Hepatocyte (in vitro differentiated cells): ENCODE data around the gene NTRK1. TPM values are rescaled to one million over a fixed set of nuclear protein-coding genes. Genes with fewer than 3 reads are reported as not detected.

Experiments
- DNase-seq: peaks from one replicate; pipeline ENCODE4 v3.0.0-alpha.2; 2016; ENCODE audit warnings: low spot score
- H2AFZ ChIP-seq: fragments of 200-600 bp; sonication (generic); 2 replicates; pipeline ENCODE4 v1.6.0; 2016; ENCODE audit warnings: antibody characterized with exemption, mild to moderate bottlenecking
- H3K27ac ChIP-seq: fragments of 200-600 bp; sonication (generic); 2 replicates; pipeline ENCODE4 v1.5.1; 2016; ENCODE audit warnings: mild to moderate bottlenecking
- H3K27me3 ChIP-seq: fragments of 200-600 bp; sonication (generic); 2 replicates; pipeline ENCODE4 v1.6.1; 2016
- H3K36me3 ChIP-seq: fragments of 200-600 bp; sonication (generic); replicated peaks from 2 replicates; pipeline ENCODE4 v1.5.1; 2016; ENCODE audit warnings: low read depth; ENCODE audit not compliant: insufficient read depth
- H3K4me1 ChIP-seq: fragments of 200-600 bp; sonication (generic); 2 replicates; pipeline ENCODE4 v1.5.1; 2016; ENCODE audit warnings: mild to moderate bottlenecking, moderate library complexity; ENCODE audit not compliant: insufficient read depth
- H3K4me2 ChIP-seq: fragments of 200-600 bp; sonication (generic); 2 replicates; pipeline ENCODE4 v1.6.0; 2016
- H3K4me3 ChIP-seq: fragments of 200-600 bp; sonication (generic); 2 replicates; pipeline ENCODE4 v1.5.1; 2016; ENCODE audit warnings: mild to moderate bottlenecking
- H3K79me2 ChIP-seq: fragments of 200-600 bp; sonication (generic); 2 replicates; pipeline ENCODE4 v1.6.0; 2017; ENCODE audit warnings: mild to moderate bottlenecking
- H3K9me2 ChIP-seq: fragments of 200-600 bp; sonication (generic); replicated peaks from 2 replicates; pipeline ENCODE4 v1.6.0; 2017; ENCODE audit warnings: mild to moderate bottlenecking; ENCODE audit not compliant: insufficient read depth
- H3K9me3 ChIP-seq: fragments of 200-600 bp; sonication (generic); 2 replicates; pipeline ENCODE4 v1.5.1; 2016; ENCODE audit warnings: low read depth, mild to moderate bottlenecking
- H4K20me1 ChIP-seq: fragments of 200-600 bp; sonication (generic); 2 replicates; pipeline ENCODE4 v1.6.0; 2016; ENCODE audit warnings: mild to moderate bottlenecking; ENCODE audit not compliant: insufficient read depth, poor library complexity, severe bottlenecking
- CTCF ChIP-seq: fragments of 200-600 bp; sonication (generic); IDR thresholded peaks from 2 replicates; pipeline ENCODE4 v1.5.1; 2016; ENCODE audit warnings: antibody characterized with exemption, mild to moderate bottlenecking; ENCODE audit not compliant: poor library complexity
- EZH2 ChIP-seq: fragments of 200-600 bp; sonication (generic); IDR thresholded peaks from 2 replicates; pipeline ENCODE4 v1.6.1; 2016; ENCODE audit warnings: antibody characterized with exemption, mild to moderate bottlenecking, borderline replicate concordance
- EZH2phosphoT487 ChIP-seq: fragments of 200-600 bp; sonication (generic); IDR thresholded peaks from one replicate; pipeline ENCODE4 v1.6.1; 2018; ENCODE audit warnings: antibody characterized with exemption, mild to moderate bottlenecking, low read depth, moderate library complexity; ENCODE audit not compliant: unreplicated experiment, severe bottlenecking
- WGBS: methylation state at CpG from one replicate; pipeline ENCODE4 v1.1.6; 2016; ENCODE audit warnings: low lambda C conversion rate; ENCODE audit errors: missing lambda C conversion rate; 5-methylcytosine and 5-hydroxymethylcytosine counted together
- polyA plus RNA-seq: library from polyadenylated mRNA; unstranded; fragments of >200 nt; fragmentation: Nextera tagmentation; extraction: Ambion mirVana; gene quantifications from 2 replicates; pipeline ENCODE4 v1.2.1, GENCODE V29; 2016
- total RNA-seq: library from RNA; depleted of rRNA; stranded (reverse); fragments of >200 nt; gene quantifications from 2 replicates; pipeline ENCODE4 v1.2.3, GENCODE V29; 2014

Gene NTRK1
- total and polyA plus RNA-seq, 2 experiments from 2014 or later = 0.13 TPM; not detected in 1

DNA sequence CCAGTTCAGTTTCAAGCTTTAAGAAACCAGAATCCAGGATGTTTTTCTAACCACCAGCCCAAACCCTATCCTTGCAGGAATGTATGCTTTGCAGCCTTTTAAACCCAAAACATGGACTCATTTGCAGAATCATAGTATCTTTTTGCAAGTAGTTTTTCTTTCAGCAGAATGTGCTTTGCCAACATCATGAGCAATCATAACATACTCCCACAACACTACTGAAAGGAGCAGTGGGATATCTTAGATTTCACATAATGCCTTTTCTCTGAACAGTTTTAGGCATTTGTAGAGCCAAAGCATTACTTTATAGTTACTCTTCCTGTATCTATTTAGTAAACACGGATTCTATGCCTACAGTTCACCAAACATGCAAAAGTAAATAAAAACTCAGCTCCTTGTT lies 34.0 kb upstream of the NTRK1 start:
- H3K79me2 ChIP-seq = no peaks in the 10 kb centered on the region
- H3K9me2 ChIP-seq = no peaks in the 10 kb centered on the region
- no peak overlapping the region for H3K4me3 ChIP-seq
- no peak for DNase-seq
- H3K27me3 ChIP-seq = peaks cover 8% of the 10 kb centered on the region
- WGBS = 62% methylated on average over 1 of the region's 1 CpG
- no peak overlapping the region for H2AFZ ChIP-seq
- no peaks in the 10 kb centered on the region for H3K4me1 ChIP-seq
- H3K9me3 ChIP-seq = no peaks in the 10 kb centered on the region
- H4K20me1 ChIP-seq = no peaks in the 10 kb centered on the region
- no peak overlapping the region for H3K4me2 ChIP-seq
- TF ChIP-seq EZH2phosphoT487 = no peak
- TF ChIP-seq CTCF = no peak
- H3K27ac ChIP-seq = no peak overlapping the region
- H3K36me3 ChIP-seq = no peaks in the 10 kb centered on the region

- H3K9me2 ChIP-seq = no peaks in the 10 kb centered on the region
- DNase-seq = no peak
- no peaks in the 10 kb centered on the region for H3K4me1 ChIP-seq
- H4K20me1 ChIP-seq = no peaks in the 10 kb centered on the region
- H3K36me3 ChIP-seq = no peaks in the 10 kb centered on the region
- H3K79me2 ChIP-seq = no peaks in the 10 kb centered on the region
- WGBS = 80% methylated on average over 18 of the region's 18 CpGs
- H3K27me3 ChIP-seq = peaks cover 23% of the 10 kb centered on the region
- H2AFZ ChIP-seq = no peak overlapping the region
- H3K27ac ChIP-seq = no peak overlapping the region
- no peak overlapping the region for H3K4me3 ChIP-seq
- H3K9me3 ChIP-seq = no peaks in the 10 kb centered on the region
- TF ChIP-seq EZH2phosphoT487 = no peak
- no peak for TF ChIP-seq EZH2
- no peak for TF ChIP-seq CTCF
- no peak overlapping the region for H3K4me2 ChIP-seq
Observed at GRCh38 chr1:156828400-156829124, 32.1 kb upstream of the NTRK1 start.

DNA sequence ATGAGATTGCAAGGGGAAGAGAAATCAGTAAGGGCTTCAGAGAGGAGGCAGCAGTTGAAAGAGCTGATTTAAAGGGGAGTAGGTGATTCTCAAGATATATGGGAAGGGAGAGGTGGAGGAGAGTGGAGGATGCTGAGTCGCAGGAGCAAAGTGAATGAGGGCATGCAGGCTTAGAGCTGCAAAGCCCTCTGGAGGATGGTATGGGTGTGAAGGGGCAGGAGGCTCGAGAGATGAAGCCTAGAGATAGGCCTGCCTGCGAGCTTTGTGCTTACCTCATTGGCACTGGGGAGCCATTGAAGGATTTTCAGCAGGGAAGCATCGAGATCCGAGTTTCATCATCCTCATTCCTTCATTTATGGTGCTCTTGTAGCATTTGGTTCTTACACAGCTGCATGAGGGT lies 28.2 kb upstream of the NTRK1 start:
- Histone ChIP-seq H3K9me3 (no peaks in the 10 kb centered on the region), H3K4me1 (no peaks in the 10 kb centered on the region), H3K4me3 (no peak overlapping the region), H3K9me2 (no peaks in the 10 kb centered on the region), H2AFZ (no peak overlapping the region), H3K79me2 (no peaks in the 10 kb centered on the region), H4K20me1 (no peaks in the 10 kb centered on the region), H3K27ac (no peak overlapping the region), H3K4me2 (no peak overlapping the region), H3K36me3 (no peaks in the 10 kb centered on the region), H3K27me3 (peaks cover 50% of the 10 kb centered on the region)
- WGBS = 64% methylated on average over 5 of the region's 5 CpGs
- TF ChIP-seq CTCF = no peak
- DNase-seq = no peak

GRCh38 chr1:156833603-156834002 lies 27.1 kb upstream of the NTRK1 start:
- H3K4me1 ChIP-seq = no peaks in the 10 kb centered on the region
- H3K9me2 ChIP-seq = no peaks in the 10 kb centered on the region
- peaks cover 54% of the 10 kb centered on the region for H3K27me3 ChIP-seq
- WGBS = 74% methylated on average over 2 of the region's 2 CpGs
- H3K4me3 ChIP-seq = no peak overlapping the region
- no peak overlapping the region for H3K4me2 ChIP-seq
- TF ChIP-seq EZH2 (no peak), EZH2phosphoT487 (no peak), CTCF (no peak)
- H3K27ac ChIP-seq = no peak overlapping the region
- no peaks in the 10 kb centered on the region for H4K20me1 ChIP-seq
- H3K36me3 ChIP-seq = no peaks in the 10 kb centered on the region
- H3K9me3 ChIP-seq = no peaks in the 10 kb centered on the region
- DNase-seq = no peak
- no peaks in the 10 kb centered on the region for H3K79me2 ChIP-seq
- H2AFZ ChIP-seq = no peak overlapping the region
